Natural killer cell (primary cell): ENCODE results near the gene GPSM3. TPM values are rescaled to one million over a fixed set of nuclear protein-coding genes. Genes with fewer than 3 reads are reported as not detected.

Experiments used
- ATAC-seq, 3 donors: fragments of 150-1000 bp in 2 of 3; fragments of 200-7000 bp in 1 of 3; cut with Tn5 transposase; 1 replicate in 1 of 3; 2 replicates in 2 of 3; pipeline ENCODE4 v1.10.0; 2021; ENCODE audit warnings: mild to moderate bottlenecking in 2 of 3, moderate library complexity in 2 of 3
- DNase-seq, 2 donors: peaks; one replicate each; pipeline versions ENCODE4 v3.0.0 to v3.0.0-alpha.2; 2013 to 2021; ENCODE audit warnings: mixed read lengths in 1 of 2
- H3K27ac ChIP-seq: one replicate; pipeline ENCODE4 v1.5.1; 2013; ENCODE audit warnings: mild to moderate bottlenecking, low read length
- H3K27me3 ChIP-seq: one replicate; pipeline ENCODE4 v1.6.1; 2013; ENCODE audit warnings: low read length; ENCODE audit not compliant: control insufficient read depth, insufficient read depth
- H3K36me3 ChIP-seq: one replicate; pipeline ENCODE4 v1.6.1; 2013; ENCODE audit warnings: low read length; ENCODE audit not compliant: control insufficient read depth, insufficient read depth
- H3K4me1 ChIP-seq: one replicate; pipeline ENCODE4 v1.6.1; 2013; ENCODE audit warnings: low read length; ENCODE audit not compliant: control insufficient read depth, insufficient read depth
- H3K4me3 ChIP-seq: one replicate; pipeline ENCODE4 v1.5.1; 2013; ENCODE audit warnings: low read length
- H3K9me3 ChIP-seq: one replicate; pipeline ENCODE4 v1.6.1; 2013; ENCODE audit warnings: low read length; ENCODE audit not compliant: control insufficient read depth, insufficient read depth
- H3K27ac Mint-ChIP-seq, 2 donors: one replicate each; pipeline ENCODE4 v1.8.0; 2022; ENCODE audit warnings: mild to moderate bottlenecking in 2 of 2, mixed read lengths in 2 of 2, moderate library complexity in 1 of 2
- H3K27me3 Mint-ChIP-seq, 2 donors: one replicate each; pipeline ENCODE4 v1.8.0; 2022; ENCODE audit warnings: low read depth in 2 of 2, mixed read lengths in 2 of 2
- H3K36me3 Mint-ChIP-seq: one replicate; pipeline ENCODE4 v1.8.0; 2022; ENCODE audit warnings: mixed read lengths
- H3K4me1 Mint-ChIP-seq, 2 donors: one replicate each; pipeline ENCODE4 v1.8.0; 2022; ENCODE audit warnings: mixed read lengths in 2 of 2
- H3K4me3 Mint-ChIP-seq: one replicate; pipeline ENCODE4 v1.8.0; 2022; ENCODE audit warnings: mild to moderate bottlenecking, moderate library complexity, mixed read lengths
- H3K9me3 Mint-ChIP-seq, 2 donors: one replicate each; pipeline ENCODE4 v1.8.0; 2022; ENCODE audit warnings: mixed read lengths in 2 of 2
- WGBS: methylation state at CpG from one replicate; pipeline ENCODE4 v1.1.7; 2013; ENCODE audit warnings: missing lambda C conversion rate; ENCODE audit not compliant: insufficient coverage; 5-methylcytosine and 5-hydroxymethylcytosine counted together
- intact Hi-C: fragments of 100-400 bp; cut with micrococcal nuclease; formaldehyde crosslinking; loops from one replicate; pipeline ENCODE4 v1.14.2; 2022
- total RNA-seq, 4 donors: library from RNA; stranded (reverse); fragments of 120-200 nt in 1 of 4; gene quantifications; one replicate each; pipeline versions ENCODE4 v1.2.3 to v1.2.4, GENCODE V29; 2013 to 2022
- TF ChIP-seq, protein P1 (sequence below): fragments of 200-600 bp; IDR thresholded peaks from one replicate; pipeline ENCODE4 v1.8.0; 2022; ENCODE audit warnings: antibody characterized with exemption

Gene GPSM3
- total RNA-seq, 3 donors from 2014 or later (not counting 1 experiment from before 2014, with no cell fraction given): 216 to 240 (median 221) TPM

DNA sequence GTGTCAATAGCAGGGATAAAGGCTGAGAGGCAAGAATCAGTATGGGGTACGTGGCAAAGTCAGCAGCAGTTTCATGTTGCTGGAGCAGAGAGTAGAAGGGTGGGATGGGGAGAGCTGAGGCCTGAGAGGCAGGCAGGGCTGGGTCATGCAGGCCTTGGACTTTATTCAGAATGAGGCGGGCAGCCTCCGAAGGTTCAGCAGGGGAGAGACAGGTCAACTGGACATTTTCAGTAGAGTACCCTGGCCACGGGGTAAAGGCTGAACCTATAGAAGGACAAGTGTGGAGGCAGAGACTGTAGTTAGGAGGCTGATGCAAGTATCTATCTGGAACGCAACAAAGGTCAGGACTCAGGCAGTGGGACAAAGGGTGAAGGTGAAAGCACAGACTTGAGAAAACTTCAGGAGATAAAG is 17.8 kb upstream of the GPSM3 start:
- Histone ChIP-seq H3K27me3 (no peaks in the 10 kb centered on the region), H3K36me3 (no peaks in the 10 kb centered on the region), H3K4me3 (no peak overlapping the region), H3K27ac (no peak overlapping the region), H3K9me3 (no peaks in the 10 kb centered on the region), H3K4me1 (no peaks in the 10 kb centered on the region)
- Mint-ChIP-seq H3K27ac (no peak overlapping the region), H3K4me3 (no peak overlapping the region), H3K9me3 (no peaks in the 10 kb centered on the region), H3K27me3 (peaks cover 0 to 7% of the 10 kb centered on the region in 2 donors), H3K4me1 (no peaks in the 10 kb centered on the region), H3K36me3 (no peaks in the 10 kb centered on the region)
- DNase-seq: no peak
- TF ChIP-seq, protein P1, sequence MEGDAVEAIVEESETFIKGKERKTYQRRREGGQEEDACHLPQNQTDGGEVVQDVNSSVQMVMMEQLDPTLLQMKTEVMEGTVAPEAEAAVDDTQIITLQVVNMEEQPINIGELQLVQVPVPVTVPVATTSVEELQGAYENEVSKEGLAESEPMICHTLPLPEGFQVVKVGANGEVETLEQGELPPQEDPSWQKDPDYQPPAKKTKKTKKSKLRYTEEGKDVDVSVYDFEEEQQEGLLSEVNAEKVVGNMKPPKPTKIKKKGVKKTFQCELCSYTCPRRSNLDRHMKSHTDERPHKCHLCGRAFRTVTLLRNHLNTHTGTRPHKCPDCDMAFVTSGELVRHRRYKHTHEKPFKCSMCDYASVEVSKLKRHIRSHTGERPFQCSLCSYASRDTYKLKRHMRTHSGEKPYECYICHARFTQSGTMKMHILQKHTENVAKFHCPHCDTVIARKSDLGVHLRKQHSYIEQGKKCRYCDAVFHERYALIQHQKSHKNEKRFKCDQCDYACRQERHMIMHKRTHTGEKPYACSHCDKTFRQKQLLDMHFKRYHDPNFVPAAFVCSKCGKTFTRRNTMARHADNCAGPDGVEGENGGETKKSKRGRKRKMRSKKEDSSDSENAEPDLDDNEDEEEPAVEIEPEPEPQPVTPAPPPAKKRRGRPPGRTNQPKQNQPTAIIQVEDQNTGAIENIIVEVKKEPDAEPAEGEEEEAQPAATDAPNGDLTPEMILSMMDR: no peak
- intact Hi-C loops: no loop called here
- ATAC-seq: no peak
- WGBS: 87% methylated on average over 5 of the region's 5 CpGs

DNA sequence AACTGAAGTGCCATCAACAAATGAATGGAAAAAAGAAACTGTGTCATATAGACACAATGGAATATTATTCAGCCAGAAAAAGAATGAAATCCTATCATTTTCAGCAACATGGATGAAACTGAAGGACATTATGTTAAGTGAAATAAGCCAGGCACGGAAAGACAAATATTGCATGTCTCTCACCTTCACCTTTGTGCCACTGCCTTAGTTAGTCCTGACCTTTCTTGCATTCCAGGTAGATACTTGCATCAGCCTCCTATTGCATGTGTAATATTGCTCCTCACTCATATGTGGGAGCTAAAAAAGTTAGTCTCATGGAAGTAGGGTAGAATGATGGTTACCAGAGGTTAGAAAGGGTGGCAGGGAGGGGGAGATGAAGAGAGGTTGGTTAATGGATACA is 16.6 kb upstream of the GPSM3 start:
- WGBS: 88% methylated on average over 1 of the region's 1 CpG
- Histone ChIP-seq H3K4me3 (no peak overlapping the region), H3K27ac (no peak overlapping the region), H3K36me3 (no peaks in the 10 kb centered on the region), H3K9me3 (no peaks in the 10 kb centered on the region), H3K4me1 (no peaks in the 10 kb centered on the region), H3K27me3 (no peaks in the 10 kb centered on the region)
- ATAC-seq (no peak), DNase-seq (no peak)
- intact Hi-C loops: no loop called here
- Mint-ChIP-seq H3K9me3 (no peaks in the 10 kb centered on the region), H3K27me3 (peaks cover 9 to 18% of the 10 kb centered on the region in 2 donors), H3K4me3 (no peak overlapping the region), H3K4me1 (no peaks in the 10 kb centered on the region), H3K27ac (no peak overlapping the region), H3K36me3 (no peaks in the 10 kb centered on the region)
- TF ChIP-seq, protein P1: no peak

DNA sequence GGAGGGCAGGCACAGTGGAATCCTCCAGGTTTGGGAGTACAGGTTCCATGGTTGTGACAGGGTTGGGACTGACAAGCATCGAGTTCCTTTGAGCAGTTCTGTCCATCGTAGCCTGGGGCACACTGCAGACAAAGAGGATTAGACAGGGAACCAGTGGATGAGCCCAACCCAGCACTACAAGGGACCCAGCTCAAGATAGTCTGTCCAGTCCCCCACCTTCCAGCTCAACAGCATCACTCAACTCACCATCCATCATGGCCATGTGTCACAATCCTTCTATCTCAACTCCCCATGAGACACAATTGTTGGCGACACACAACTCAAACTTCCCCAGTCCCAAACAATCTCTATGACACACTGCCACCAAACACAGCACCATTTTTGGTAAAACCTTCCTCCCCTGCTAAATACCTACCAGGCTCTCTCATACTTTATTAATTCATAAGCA is 11.8 kb upstream of the GPSM3 start:
- H3K4me1 ChIP-seq: no peaks in the 10 kb centered on the region
- no peaks in the 10 kb centered on the region for H3K9me3 ChIP-seq
- Mint-ChIP-seq H3K27ac (no peak overlapping the region), H3K27me3 (peaks cover 9 to 18% of the 10 kb centered on the region in 2 donors), H3K4me1 (no peaks in the 10 kb centered on the region), H3K4me3 (no peak overlapping the region), H3K36me3 (no peaks in the 10 kb centered on the region), H3K9me3 (no peaks in the 10 kb centered on the region)
- H3K27me3 ChIP-seq: no peaks in the 10 kb centered on the region
- no peak overlapping the region for H3K4me3 ChIP-seq
- H3K27ac ChIP-seq: no peak overlapping the region
- H3K36me3 ChIP-seq: no peaks in the 10 kb centered on the region
- ATAC-seq (no peak), DNase-seq (no peak)
- whole genome bisulfite sequencing: 93% methylated on average over 3 of the region's 3 CpGs
- TF ChIP-seq, protein P1: no peak
- intact Hi-C loops: no loop called here
